Measurements from ENCODE around the gene SLCO4C1.
"Not testable (repeated sequence)": the region's sequence is repeated elsewhere in the genome, so short reads cannot be mapped to it uniquely, and the experiment has no call there.

The SLCO4C1 gene, protein sequence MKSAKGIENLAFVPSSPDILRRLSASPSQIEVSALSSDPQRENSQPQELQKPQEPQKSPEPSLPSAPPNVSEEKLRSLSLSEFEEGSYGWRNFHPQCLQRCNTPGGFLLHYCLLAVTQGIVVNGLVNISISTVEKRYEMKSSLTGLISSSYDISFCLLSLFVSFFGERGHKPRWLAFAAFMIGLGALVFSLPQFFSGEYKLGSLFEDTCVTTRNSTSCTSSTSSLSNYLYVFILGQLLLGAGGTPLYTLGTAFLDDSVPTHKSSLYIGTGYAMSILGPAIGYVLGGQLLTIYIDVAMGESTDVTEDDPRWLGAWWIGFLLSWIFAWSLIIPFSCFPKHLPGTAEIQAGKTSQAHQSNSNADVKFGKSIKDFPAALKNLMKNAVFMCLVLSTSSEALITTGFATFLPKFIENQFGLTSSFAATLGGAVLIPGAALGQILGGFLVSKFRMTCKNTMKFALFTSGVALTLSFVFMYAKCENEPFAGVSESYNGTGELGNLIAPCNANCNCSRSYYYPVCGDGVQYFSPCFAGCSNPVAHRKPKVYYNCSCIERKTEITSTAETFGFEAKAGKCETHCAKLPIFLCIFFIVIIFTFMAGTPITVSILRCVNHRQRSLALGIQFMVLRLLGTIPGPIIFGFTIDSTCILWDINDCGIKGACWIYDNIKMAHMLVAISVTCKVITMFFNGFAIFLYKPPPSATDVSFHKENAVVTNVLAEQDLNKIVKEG

DNA sequence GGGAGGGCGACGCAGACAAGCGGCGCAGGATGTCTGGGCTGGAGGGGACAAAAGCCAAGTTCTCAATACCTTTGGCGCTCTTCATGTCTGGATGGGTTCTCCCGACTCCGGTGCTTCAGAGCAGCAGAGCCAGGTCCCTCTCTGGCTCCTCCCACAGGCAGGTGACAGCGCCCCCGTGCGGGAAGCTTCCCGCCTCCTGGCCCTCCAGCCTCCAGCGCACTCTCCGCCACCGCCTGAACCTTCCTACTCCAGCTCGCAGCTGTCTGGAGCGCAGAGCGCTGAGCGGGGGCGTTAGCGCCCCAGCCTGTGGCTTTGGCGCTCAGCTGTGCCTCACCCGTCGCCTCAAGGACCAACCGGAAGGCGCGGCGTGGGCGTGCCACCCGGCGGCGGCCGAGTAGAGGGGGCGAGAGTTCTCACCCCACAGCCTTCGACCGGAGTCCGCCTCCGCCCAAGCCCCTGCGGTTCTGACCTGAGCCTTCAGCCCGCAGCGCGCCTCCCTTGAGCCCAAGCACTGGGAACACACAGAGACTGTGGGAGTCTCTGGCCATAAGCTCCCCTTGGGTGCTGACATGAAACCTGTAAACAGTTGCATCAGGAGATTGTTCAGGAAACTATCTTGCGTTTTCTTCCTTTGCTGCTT lies at the start of gene SLCO4C1:
Gene SLCO4C1 (minus strand): TSS at position 107 of the 640 bp plus-strand sequence. CDS start 22 bp downstream, at position 85.
- peak within 1 kb of the TSS; percentile 80 for H3K9ac ChIP-seq (ENCODE audit: insufficient read length, low read depth)
- H3K27me3 ChIP-seq (ENCODE audit: insufficient read depth, insufficient read length): no peaks in the 10 kb centered on the region
- no peaks in the 10 kb centered on the region for H3K36me3 ChIP-seq (ENCODE audit: insufficient read depth, insufficient read length, low read length)
- TF ChIP-seq YY1 (IDR thresholded peaks at IDR 0.05; ENCODE audit: insufficient read depth, insufficient read length) (no peak), ZNF274 (IDR thresholded peaks at IDR 0.05; ENCODE audit: low read depth, low read length) (no peak), SUZ12 (IDR thresholded peaks at IDR 0.05; ENCODE audit: extremely low read depth, insufficient read depth, insufficient read length) (no peak)
- DNase-seq (ENCODE audit: low read depth, low spot score): peak; percentile 80
- H3K4me1 ChIP-seq (ENCODE audit: insufficient read depth, insufficient read length): no peaks in the 10 kb centered on the region
- H3K4me3 ChIP-seq (ENCODE audit: insufficient read length, low read depth): peak within 1 kb of the TSS; percentile 65
- H3K9me3 ChIP-seq (ENCODE audit: insufficient read depth, low read length): no peaks in the 10 kb centered on the region

DNA sequence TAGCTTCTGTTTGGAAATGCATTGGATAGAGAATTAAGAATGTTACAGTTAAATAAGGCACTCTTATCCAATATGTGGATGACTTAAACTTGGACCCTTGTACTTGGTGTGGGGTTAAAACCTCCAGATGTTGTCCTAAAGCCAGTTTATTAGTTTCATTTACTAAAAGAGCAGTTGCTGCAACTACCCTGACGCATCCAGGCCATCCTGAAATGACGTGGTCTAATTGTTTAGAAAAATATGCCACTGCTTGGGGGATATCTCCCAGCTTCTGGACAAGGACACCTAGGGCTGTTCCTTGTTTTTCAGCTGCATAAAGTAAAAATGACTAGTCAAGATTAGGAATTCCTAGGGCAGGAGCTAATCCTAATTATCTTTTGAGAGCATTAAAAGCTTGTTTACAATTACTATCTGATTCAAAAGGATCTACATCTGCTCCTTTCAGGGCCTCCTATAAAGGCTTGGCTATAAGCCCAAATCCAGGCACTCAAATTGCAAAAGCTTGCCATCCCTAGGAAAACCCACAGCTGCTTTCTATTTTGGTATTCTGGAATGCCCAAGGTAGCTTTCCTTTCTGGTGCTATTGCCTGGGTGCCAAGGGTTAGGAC lies 45.7 kb upstream of the SLCO4C1 start:
- no peaks in the 10 kb centered on the region for H3K9me3 ChIP-seq (ENCODE audit: insufficient read depth, low read length)
- H3K4me1 ChIP-seq (ENCODE audit: insufficient read depth, insufficient read length): no peaks in the 10 kb centered on the region
- TF ChIP-seq SUZ12 (IDR thresholded peaks at IDR 0.05; ENCODE audit: extremely low read depth, insufficient read depth, insufficient read length) (no peak), ZNF274 (IDR thresholded peaks at IDR 0.05; ENCODE audit: low read depth, low read length) (no peak), YY1 (IDR thresholded peaks at IDR 0.05; ENCODE audit: insufficient read depth, insufficient read length) (no peak)
- no peak for DNase-seq (ENCODE audit: low read depth, low spot score)
- no peaks in the 10 kb centered on the region for H3K36me3 ChIP-seq (ENCODE audit: insufficient read depth, insufficient read length, low read length)
- no peak overlapping the region for H3K4me3 ChIP-seq (ENCODE audit: insufficient read length, low read depth)
- no peak overlapping the region for H3K9ac ChIP-seq (ENCODE audit: insufficient read length, low read depth)
- H3K27me3 ChIP-seq (ENCODE audit: insufficient read depth, insufficient read length): no peaks in the 10 kb centered on the region

DNA sequence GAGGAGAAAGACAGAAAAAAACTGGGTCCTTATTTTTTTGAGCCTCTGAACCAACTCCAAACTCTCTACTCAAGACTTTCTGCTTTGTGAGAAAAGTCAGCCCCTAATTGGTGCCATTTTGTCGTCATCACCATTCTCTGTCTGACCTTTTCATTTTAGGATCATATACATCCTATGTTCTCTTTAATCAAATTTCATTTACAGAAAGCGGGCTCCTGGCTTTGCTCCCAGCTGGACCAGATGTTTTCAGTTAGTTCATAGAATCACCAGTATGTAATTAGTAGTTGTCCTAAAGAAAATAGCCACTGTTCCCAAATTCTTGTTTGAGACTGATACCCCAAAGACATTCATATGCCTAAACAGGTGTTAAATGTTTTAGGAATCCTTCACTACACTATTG lies 28.6 kb upstream of the SLCO4C1 start:
- no peaks in the 10 kb centered on the region for H3K9me3 ChIP-seq (ENCODE audit: insufficient read depth, low read length)
- H3K4me3 ChIP-seq (ENCODE audit: insufficient read length, low read depth): no peak overlapping the region

DNA sequence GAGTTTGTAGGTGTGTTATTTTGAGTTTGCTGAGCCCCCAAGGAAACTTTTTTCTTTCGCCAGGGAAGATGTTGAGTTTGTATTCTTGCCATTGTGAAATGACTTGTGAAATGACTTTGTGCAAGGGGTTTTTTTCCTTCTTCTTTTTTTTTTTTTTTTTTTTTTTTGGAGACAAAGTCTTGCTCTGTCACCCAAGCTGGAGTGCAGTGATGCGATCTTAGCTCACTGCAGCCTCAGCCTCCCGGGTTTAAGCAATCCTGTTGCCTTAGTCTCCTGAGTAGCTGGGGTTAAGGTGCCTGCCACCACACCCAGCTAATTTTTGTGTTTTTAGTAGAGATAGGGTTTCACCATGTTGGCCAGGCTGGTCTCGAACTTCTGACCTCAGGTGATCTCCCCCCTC lies 22.7 kb upstream of the SLCO4C1 start:
- H3K27me3 ChIP-seq (ENCODE audit: insufficient read depth, insufficient read length); H3K36me3 ChIP-seq (ENCODE audit: insufficient read depth, insufficient read length, low read length); DNase-seq (ENCODE audit: low read depth, low spot score); H3K9me3 ChIP-seq (ENCODE audit: insufficient read depth, low read length); H3K9ac ChIP-seq (ENCODE audit: insufficient read length, low read depth); H3K4me1 ChIP-seq (ENCODE audit: insufficient read depth, insufficient read length); H3K4me3 ChIP-seq (ENCODE audit: insufficient read length, low read depth): not testable (repeated sequence)

More for the DNA sequence above, 28.6 kb upstream of the SLCO4C1 start:
- DNase-seq (ENCODE audit: low read depth, low spot score): no peak
- no peaks in the 10 kb centered on the region for H3K36me3 ChIP-seq (ENCODE audit: insufficient read depth, insufficient read length, low read length)
- no peaks in the 10 kb centered on the region for H3K27me3 ChIP-seq (ENCODE audit: insufficient read depth, insufficient read length)
- TF ChIP-seq ZNF274 (IDR thresholded peaks at IDR 0.05; ENCODE audit: low read depth, low read length): no peak
- TF ChIP-seq YY1 (IDR thresholded peaks at IDR 0.05; ENCODE audit: insufficient read depth, insufficient read length): no peak
- TF ChIP-seq SUZ12 (IDR thresholded peaks at IDR 0.05; ENCODE audit: extremely low read depth, insufficient read depth, insufficient read length): no peak
- no peaks in the 10 kb centered on the region for H3K4me1 ChIP-seq (ENCODE audit: insufficient read depth, insufficient read length)
- no peak overlapping the region for H3K9ac ChIP-seq (ENCODE audit: insufficient read length, low read depth)

DNA sequence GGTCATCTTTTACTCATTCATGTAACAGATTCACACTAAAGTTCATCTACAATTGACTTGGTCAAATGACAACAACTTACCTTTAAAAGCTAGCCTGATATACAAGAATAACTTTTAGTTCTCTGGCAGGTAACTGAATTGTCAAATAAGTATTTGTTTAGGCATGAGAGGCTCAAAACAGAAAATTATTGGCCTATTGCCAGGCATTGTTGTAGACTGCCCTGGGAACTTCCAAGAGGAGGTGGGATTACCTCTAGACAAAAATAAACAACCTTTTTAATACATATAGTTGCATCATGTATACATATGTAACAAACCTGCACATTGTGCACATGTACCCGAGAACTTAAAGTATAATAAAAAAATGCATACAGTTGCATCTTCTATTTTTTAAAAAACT lies 18.2 kb upstream of the SLCO4C1 start:
- Histone ChIP-seq H3K4me1 (ENCODE audit: insufficient read depth, insufficient read length) (no peaks in the 10 kb centered on the region), H3K4me3 (ENCODE audit: insufficient read length, low read depth) (no peak overlapping the region), H3K9ac (ENCODE audit: insufficient read length, low read depth) (no peak overlapping the region), H3K36me3 (ENCODE audit: insufficient read depth, insufficient read length, low read length) (no peaks in the 10 kb centered on the region), H3K27me3 (ENCODE audit: insufficient read depth, insufficient read length) (no peaks in the 10 kb centered on the region), H3K9me3 (ENCODE audit: insufficient read depth, low read length) (no peaks in the 10 kb centered on the region)
- no peak for DNase-seq (ENCODE audit: low read depth, low spot score)
- TF ChIP-seq ZNF274 (IDR thresholded peaks at IDR 0.05; ENCODE audit: low read depth, low read length) (no peak), YY1 (IDR thresholded peaks at IDR 0.05; ENCODE audit: insufficient read depth, insufficient read length) (no peak), SUZ12 (IDR thresholded peaks at IDR 0.05; ENCODE audit: extremely low read depth, insufficient read depth, insufficient read length) (no peak)

DNA sequence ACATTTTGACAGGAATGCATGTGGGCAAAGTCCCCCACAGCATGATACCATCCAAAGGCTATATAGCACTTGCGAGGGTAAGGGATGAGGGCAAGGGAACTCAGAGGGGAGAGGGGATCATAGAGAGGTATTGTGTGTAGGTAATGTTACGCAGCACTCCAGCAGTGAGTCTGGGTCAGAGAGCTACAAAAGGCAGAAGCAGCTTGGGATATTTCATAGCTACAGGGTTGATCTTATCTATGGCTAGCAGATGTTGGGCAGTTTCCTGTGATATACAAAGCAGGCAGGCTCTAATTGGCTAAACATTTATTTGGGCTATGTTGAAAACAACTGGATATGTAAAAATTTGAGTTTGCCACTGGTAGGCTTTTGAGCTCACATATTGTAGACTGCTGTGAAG lies 17.8 kb upstream of the SLCO4C1 start:
- H3K4me3 ChIP-seq (ENCODE audit: insufficient read length, low read depth): no peak overlapping the region
- no peaks in the 10 kb centered on the region for H3K4me1 ChIP-seq (ENCODE audit: insufficient read depth, insufficient read length)
- H3K9me3 ChIP-seq (ENCODE audit: insufficient read depth, low read length): no peaks in the 10 kb centered on the region
- H3K9ac ChIP-seq (ENCODE audit: insufficient read length, low read depth): no peak overlapping the region
- H3K27me3 ChIP-seq (ENCODE audit: insufficient read depth, insufficient read length): no peaks in the 10 kb centered on the region
- no peaks in the 10 kb centered on the region for H3K36me3 ChIP-seq (ENCODE audit: insufficient read depth, insufficient read length, low read length)
- no peak for TF ChIP-seq YY1 (IDR thresholded peaks at IDR 0.05; ENCODE audit: insufficient read depth, insufficient read length)
- TF ChIP-seq SUZ12 (IDR thresholded peaks at IDR 0.05; ENCODE audit: extremely low read depth, insufficient read depth, insufficient read length): no peak
- TF ChIP-seq ZNF274 (IDR thresholded peaks at IDR 0.05; ENCODE audit: low read depth, low read length): no peak
- no peak for DNase-seq (ENCODE audit: low read depth, low spot score)
